Panc1 (cell line): ENCODE measurements around the gene WDR7.

Experiments
- POLR2AphosphoS5 ChIP-seq: IDR thresholded peaks from 2 replicates; pipeline ENCODE4 v1.6.1; 2012; ENCODE audit warnings: mild to moderate bottlenecking, low read depth, low read length, moderate library complexity
- SIN3A ChIP-seq: IDR thresholded peaks from 2 replicates; pipeline ENCODE4 v1.6.1; 2012; ENCODE audit warnings: low read depth, mild to moderate bottlenecking, low read length, moderate library complexity, borderline replicate concordance; ENCODE audit not compliant: insufficient read depth
- TCF7L2 ChIP-seq: IDR thresholded peaks from 2 replicates; pipeline ENCODE4 v1.6.1; 2011; ENCODE audit warnings: mild to moderate bottlenecking, low read depth, low read length, inconsistent platforms
- TF ChIP-seq, protein P1 (sequence below): fragments of 450-650 bp; IDR thresholded peaks from 2 replicates; pipeline ENCODE4 v1.5.1; 2017; ENCODE audit warnings: mild to moderate bottlenecking
- TF ChIP-seq, protein P2 (sequence below), 2 experiments: IDR thresholded peaks; 2 replicates each; pipeline ENCODE4 v1.6.1; 2011 to 2012; ENCODE audit warnings: low read depth in 2 of 2, control low read depth in 1 of 2, low read length in 1 of 2, mild to moderate bottlenecking in 1 of 2, moderate library complexity in 1 of 2; ENCODE audit not compliant: insufficient read depth in 1 of 2

- TF ChIP-seq, protein P1, sequence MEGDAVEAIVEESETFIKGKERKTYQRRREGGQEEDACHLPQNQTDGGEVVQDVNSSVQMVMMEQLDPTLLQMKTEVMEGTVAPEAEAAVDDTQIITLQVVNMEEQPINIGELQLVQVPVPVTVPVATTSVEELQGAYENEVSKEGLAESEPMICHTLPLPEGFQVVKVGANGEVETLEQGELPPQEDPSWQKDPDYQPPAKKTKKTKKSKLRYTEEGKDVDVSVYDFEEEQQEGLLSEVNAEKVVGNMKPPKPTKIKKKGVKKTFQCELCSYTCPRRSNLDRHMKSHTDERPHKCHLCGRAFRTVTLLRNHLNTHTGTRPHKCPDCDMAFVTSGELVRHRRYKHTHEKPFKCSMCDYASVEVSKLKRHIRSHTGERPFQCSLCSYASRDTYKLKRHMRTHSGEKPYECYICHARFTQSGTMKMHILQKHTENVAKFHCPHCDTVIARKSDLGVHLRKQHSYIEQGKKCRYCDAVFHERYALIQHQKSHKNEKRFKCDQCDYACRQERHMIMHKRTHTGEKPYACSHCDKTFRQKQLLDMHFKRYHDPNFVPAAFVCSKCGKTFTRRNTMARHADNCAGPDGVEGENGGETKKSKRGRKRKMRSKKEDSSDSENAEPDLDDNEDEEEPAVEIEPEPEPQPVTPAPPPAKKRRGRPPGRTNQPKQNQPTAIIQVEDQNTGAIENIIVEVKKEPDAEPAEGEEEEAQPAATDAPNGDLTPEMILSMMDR, result no peak
- TF ChIP-seq, protein P2, sequence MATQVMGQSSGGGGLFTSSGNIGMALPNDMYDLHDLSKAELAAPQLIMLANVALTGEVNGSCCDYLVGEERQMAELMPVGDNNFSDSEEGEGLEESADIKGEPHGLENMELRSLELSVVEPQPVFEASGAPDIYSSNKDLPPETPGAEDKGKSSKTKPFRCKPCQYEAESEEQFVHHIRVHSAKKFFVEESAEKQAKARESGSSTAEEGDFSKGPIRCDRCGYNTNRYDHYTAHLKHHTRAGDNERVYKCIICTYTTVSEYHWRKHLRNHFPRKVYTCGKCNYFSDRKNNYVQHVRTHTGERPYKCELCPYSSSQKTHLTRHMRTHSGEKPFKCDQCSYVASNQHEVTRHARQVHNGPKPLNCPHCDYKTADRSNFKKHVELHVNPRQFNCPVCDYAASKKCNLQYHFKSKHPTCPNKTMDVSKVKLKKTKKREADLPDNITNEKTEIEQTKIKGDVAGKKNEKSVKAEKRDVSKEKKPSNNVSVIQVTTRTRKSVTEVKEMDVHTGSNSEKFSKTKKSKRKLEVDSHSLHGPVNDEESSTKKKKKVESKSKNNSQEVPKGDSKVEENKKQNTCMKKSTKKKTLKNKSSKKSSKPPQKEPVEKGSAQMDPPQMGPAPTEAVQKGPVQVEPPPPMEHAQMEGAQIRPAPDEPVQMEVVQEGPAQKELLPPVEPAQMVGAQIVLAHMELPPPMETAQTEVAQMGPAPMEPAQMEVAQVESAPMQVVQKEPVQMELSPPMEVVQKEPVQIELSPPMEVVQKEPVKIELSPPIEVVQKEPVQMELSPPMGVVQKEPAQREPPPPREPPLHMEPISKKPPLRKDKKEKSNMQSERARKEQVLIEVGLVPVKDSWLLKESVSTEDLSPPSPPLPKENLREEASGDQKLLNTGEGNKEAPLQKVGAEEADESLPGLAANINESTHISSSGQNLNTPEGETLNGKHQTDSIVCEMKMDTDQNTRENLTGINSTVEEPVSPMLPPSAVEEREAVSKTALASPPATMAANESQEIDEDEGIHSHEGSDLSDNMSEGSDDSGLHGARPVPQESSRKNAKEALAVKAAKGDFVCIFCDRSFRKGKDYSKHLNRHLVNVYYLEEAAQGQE (IDR thresholded peaks at IDR 0.05; ENCODE audit: insufficient read depth in 1 of 2, low read depth in 2 of 2, low read length in 1 of 2), result no peak
- TF ChIP-seq POLR2AphosphoS5, result no peak
- no peak for TF ChIP-seq SIN3A
- TF ChIP-seq TCF7L2, result no peak
Measured at GRCh38 chr18:56627991-56628390, 23.2 kb upstream of the WDR7 start.
